Head of caudate nucleus (tissue), 42 donors: Measurements from ENCODE around the gene MARVELD1.
A peak's percentile ranks its signal among the peaks of the same experiment; 100 is the strongest.
"Not testable (repeated sequence)": the region's sequence is repeated elsewhere in the genome, so short reads cannot be mapped to it uniquely, and the experiment has no call there.

Experiments
- DNase-seq, 42 donors: peaks; one replicate each; pipeline versions ENCODE4 v3.0.0 to v3.0.0-alpha.2; 2020 to 2021; ENCODE audit warnings: mixed read lengths in 7 of 42
- intact Hi-C: fragments of 100-400 bp; cut with DNase I; formaldehyde crosslinking; loops from one replicate; pipeline ENCODE4 v1.15.0; 2022

The MARVELD1 gene

GRCh38 chr10:97687785-97688781 lies 25.4 kb upstream of the MARVELD1 start:
- intact Hi-C loops, result loop anchor here (10.0 kb wide), 1 partner anchor 47 kb away; the partner anchor contains the start of gene ZFYVE27

GRCh38 chr10:97689559-97690020 lies 23.9 kb upstream of the MARVELD1 start:
- intact Hi-C loops, result loop anchor here (10.0 kb wide), 1 partner anchor 45 kb away; the partner anchor contains the start of gene ZFYVE27
- no peak for DNase-seq

More at GRCh38 chr10:97687785-97688781, 25.4 kb upstream of the MARVELD1 start:
- DNase-seq, result no peak

- intact Hi-C loops, result no loop called here
- DNase-seq, result no peak
These were observed 23.4 kb upstream of the MARVELD1 start for GRCh38 chr10:97690133-97690532.

GRCh38 chr10:97698072-97698655 lies 15.4 kb upstream of the MARVELD1 start:
- DNase-seq, intact Hi-C loops: not testable (repeated sequence)

- DNase-seq, result peak in 33 of 42 donors; percentile 33 to 87 (median 68)
- intact Hi-C loops, result no loop called here
These were observed 12.0 kb upstream of the MARVELD1 start for GRCh38 chr10:97701438-97702069.

- no peak for DNase-seq
- intact Hi-C loops, result no loop called here
These were observed 10.0 kb upstream of the MARVELD1 start for GRCh38 chr10:97703398-97704067.

- intact Hi-C loops, result no loop called here
- DNase-seq, result no peak
These were observed 9.2 kb upstream of the MARVELD1 start for GRCh38 chr10:97704341-97704740.

GRCh38 chr10:97705006-97705670 lies 8.4 kb upstream of the MARVELD1 start:
- DNase-seq, result no peak
- intact Hi-C loops, result no loop called here

GRCh38 chr10:97707134-97707861 lies 6.2 kb upstream of the MARVELD1 start:
- intact Hi-C loops, result no loop called here
- no peak for DNase-seq

GRCh38 chr10:97708167-97708566 lies 5.4 kb upstream of the MARVELD1 start:
- no peak for DNase-seq

GRCh38 chr10:97708976-97709946 lies 4.3 kb upstream of the MARVELD1 start:
- intact Hi-C loops, result no loop called here
- peak in 41 of 42 donors; percentile 39 to 86 (median 69) for DNase-seq

More at GRCh38 chr10:97708167-97708566, 5.4 kb upstream of the MARVELD1 start:
- intact Hi-C loops, result no loop called here

- no peak for DNase-seq
- intact Hi-C loops, result loop anchor here (2.0 kb wide), 1 partner anchor 19 kb away; no protein-coding TSS in a partner anchor
These were observed 1.6 kb upstream of the MARVELD1 start for GRCh38 chr10:97711640-97712572.

- peak; percentile 33 to 86 (median 73) for DNase-seq
- intact Hi-C loops, result loop anchor here (2.0 kb wide), 1 partner anchor 17 kb away; no protein-coding TSS in a partner anchor
These were observed 383 bp downstream of the MARVELD1 start for GRCh38 chr10:97713826-97714400.

- peak in 37 of 42 donors; percentile 14 to 71 (median 45) for DNase-seq
- intact Hi-C loops, result no loop called here
These were observed 1.1 kb downstream of the MARVELD1 start for GRCh38 chr10:97714401-97715258.
